Liver (tissue), 9 donors: ENCODE measurements around the gene EPHA5. TPM values are rescaled to one million over a fixed set of nuclear protein-coding genes. Genes with fewer than 3 reads are reported as not detected.

Experiments used
- DNase-seq: peaks from one replicate; pipeline ENCODE4 v3.0.0-alpha.2; 2017; ENCODE audit warnings: low spot score
- H3K27ac ChIP-seq, 2 donors: one replicate each; pipeline ENCODE4 v1.7.0; 2013; ENCODE audit warnings: inconsistent platforms in 2 of 2, low read length in 2 of 2, control low read depth in 1 of 2, low read depth in 1 of 2, mild to moderate bottlenecking in 1 of 2
- H3K27me3 ChIP-seq, 4 donors: one replicate each; pipeline versions ENCODE4 v1.6.1 to v1.7.0; 2013; ENCODE audit warnings: low read length in 3 of 4, inconsistent platforms in 1 of 4, mild to moderate bottlenecking in 1 of 4, moderate library complexity in 1 of 4; ENCODE audit not compliant: control insufficient read depth in 4 of 4, insufficient read depth in 4 of 4
- H3K36me3 ChIP-seq, 4 donors: one replicate each; pipeline versions ENCODE4 v1.6.1 to v1.7.0; 2013; ENCODE audit warnings: low read length in 3 of 4, mild to moderate bottlenecking in 3 of 4, low read depth in 1 of 4, moderate library complexity in 1 of 4; ENCODE audit not compliant: control insufficient read depth in 4 of 4, insufficient read depth in 3 of 4
- H3K4me1 ChIP-seq, 4 donors: one replicate each; pipeline versions ENCODE4 v1.6.1 to v1.7.0; 2013; ENCODE audit warnings: low read length in 3 of 4, mild to moderate bottlenecking in 3 of 4, moderate library complexity in 1 of 4; ENCODE audit not compliant: control insufficient read depth in 4 of 4, insufficient read depth in 4 of 4
- H3K4me3 ChIP-seq, 3 donors: one replicate each; pipeline versions ENCODE4 v1.6.1 to v1.7.0; 2013; ENCODE audit warnings: low read length in 3 of 3, control low read depth in 1 of 3, low read depth in 1 of 3, mild to moderate bottlenecking in 1 of 3
- H3K9ac ChIP-seq, 2 donors: one replicate each; pipeline ENCODE4 v1.7.0; 2013; ENCODE audit warnings: low read length in 2 of 2, mild to moderate bottlenecking in 2 of 2, moderate library complexity in 2 of 2, control low read depth in 1 of 2, low read depth in 1 of 2
- H3K9me3 ChIP-seq, 4 donors: one replicate each; pipeline versions ENCODE4 v1.6.1 to v1.7.0; 2013; ENCODE audit warnings: low read length in 3 of 4; ENCODE audit not compliant: control insufficient read depth in 4 of 4
- ATF3 ChIP-seq: IDR thresholded peaks from 2 replicates; pipeline ENCODE4 v1.6.1; 2016; ENCODE audit warnings: antibody characterized with exemption
- CTCF ChIP-seq: fragments of 150-350 bp; IDR thresholded peaks from 2 replicates; pipeline ENCODE4 v1.5.1; 2017; ENCODE audit warnings: improper control_type of control experiment, low read depth, low read length; ENCODE audit not compliant: missing input control
- EGR1 ChIP-seq, 2 donors: IDR thresholded peaks; 2 replicates each; pipeline ENCODE4 v1.6.1; 2016 to 2018; ENCODE audit warnings: antibody characterized with exemption in 2 of 2, low read depth in 2 of 2
- FOXA1 ChIP-seq: IDR thresholded peaks from 2 replicates; pipeline ENCODE4 v1.6.1; 2016; ENCODE audit warnings: antibody characterized with exemption
- FOXA2 ChIP-seq: IDR thresholded peaks from 2 replicates; pipeline ENCODE4 v1.6.1; 2016; ENCODE audit warnings: antibody characterized with exemption
- GABPA ChIP-seq, 2 donors: IDR thresholded peaks in 1 of 2; conservative IDR thresholded peaks in 1 of 2; 2 replicates each; pipeline ENCODE4 v1.6.1; 2016; ENCODE audit warnings: antibody characterized with exemption in 2 of 2, mild to moderate bottlenecking in 1 of 2, moderate library complexity in 1 of 2
- HNF4A ChIP-seq, 2 donors: conservative IDR thresholded peaks; 2 replicates each; pipeline ENCODE4 v1.6.1; 2016; ENCODE audit warnings: antibody characterized with exemption in 2 of 2, mild to moderate bottlenecking in 2 of 2
- HNF4G ChIP-seq: IDR thresholded peaks from 2 replicates; pipeline ENCODE4 v1.6.1; 2016; ENCODE audit warnings: antibody characterized with exemption
- JUND ChIP-seq, 2 donors: IDR thresholded peaks; 2 replicates each; pipeline ENCODE4 v1.6.1; 2016; ENCODE audit warnings: antibody characterized with exemption in 2 of 2
- MAX ChIP-seq: IDR thresholded peaks from 2 replicates; pipeline ENCODE4 v1.6.1; 2016; ENCODE audit warnings: antibody characterized with exemption
- NR2F2 ChIP-seq: IDR thresholded peaks from 2 replicates; pipeline ENCODE4 v1.6.1; 2016; ENCODE audit warnings: antibody characterized with exemption
- RAD21 ChIP-seq, 2 donors: IDR thresholded peaks; 2 replicates each; pipeline ENCODE4 v1.6.1; 2016; ENCODE audit warnings: antibody characterized with exemption in 2 of 2, mild to moderate bottlenecking in 2 of 2
- REST ChIP-seq: IDR thresholded peaks from 2 replicates; pipeline ENCODE4 v1.6.1; 2016; ENCODE audit warnings: antibody characterized with exemption, mild to moderate bottlenecking
- RXRA ChIP-seq, 2 donors: IDR thresholded peaks; 2 replicates each; pipeline ENCODE4 v1.6.1; 2017 to 2018; ENCODE audit warnings: antibody characterized with exemption in 2 of 2, mild to moderate bottlenecking in 1 of 2
- SP1 ChIP-seq: IDR thresholded peaks from 2 replicates; pipeline ENCODE4 v1.6.1; 2018; ENCODE audit warnings: antibody characterized with exemption, mild to moderate bottlenecking
- TAF1 ChIP-seq: conservative IDR thresholded peaks from 2 replicates; pipeline ENCODE4 v1.6.1; 2016; ENCODE audit warnings: antibody characterized with exemption, mild to moderate bottlenecking
- YY1 ChIP-seq: IDR thresholded peaks from 2 replicates; pipeline ENCODE4 v1.6.1; 2016; ENCODE audit warnings: antibody characterized with exemption, mild to moderate bottlenecking
- ZBTB33 ChIP-seq: IDR thresholded peaks from 2 replicates; pipeline ENCODE4 v1.6.1; 2016; ENCODE audit warnings: antibody characterized with exemption
- WGBS: extraction: QIAGEN DNeasy Blood & Tissue Kit; methylation state at CpG from one replicate; pipeline ENCODE4 v1.1.7; 2013; 5-methylcytosine and 5-hydroxymethylcytosine counted together
- polyA plus RNA-seq, 2 donors: library from polyadenylated mRNA; stranded (reverse) in 1 of 2; unstranded in 1 of 2; fragments of 200-250 nt in 1 of 2; fragments of >200 nt in 1 of 2; fragmentation: Nextera tagmentation in 1 of 2; extraction: Ambion mirVana in 1 of 2; gene quantifications; one replicate each; pipeline versions ENCODE4 v1.2.1 to v1.2.3, GENCODE V29; 2013 to 2015
- total RNA-seq, 2 donors: library from RNA; depleted of rRNA; stranded (reverse); fragments of >200 nt; gene quantifications; one replicate each; pipeline ENCODE4 v1.2.3, GENCODE V29; 2014
- donor health status: healthy.
- donor health status: healthy.
- donor health status: healthy.
- donor health status: healthy.
- donor health status: healthy.

EPHA5 gene
- total and polyA plus RNA-seq, 4 donors: not detected

GRCh38 chr4:65340382-65341109 is 329.7 kb downstream of the EPHA5 start:
- TF ChIP-seq HNF4G: no peak
- Histone ChIP-seq H3K4me3 (no peak overlapping the region), H3K4me1 (no peaks in the 10 kb centered on the region), H3K27ac (no peak overlapping the region), H3K27me3 (peaks cover 0 to 3% (median 0%) of the 10 kb centered on the region in 4 donors), H3K36me3 (no peaks in the 10 kb centered on the region), H3K9ac (no peak overlapping the region), H3K9me3 (no peaks in the 10 kb centered on the region)
- DNase-seq: no peak
- 63% methylated on average over 4 of the region's 4 CpGs for WGBS

GRCh38 chr4:65337371-65337770 is 332.9 kb downstream of the EPHA5 start:
- no peak overlapping the region for H3K27ac ChIP-seq
- no peak for DNase-seq
- TF ChIP-seq FOXA1 (no peak), YY1 (no peak), JUND (IDR thresholded peaks at IDR 0.05) (no peak), SP1 (no peak), RAD21 (IDR thresholded peaks at IDR 0.05) (no peak), GABPA (IDR thresholded peaks at IDR 0.05 in 1 of 2, conservative IDR thresholded peaks at IDR 0.05 in 1 of 2) (no peak), RXRA (IDR thresholded peaks at IDR 0.05) (no peak), CTCF (no peak), FOXA2 (no peak), HNF4A (conservative IDR thresholded peaks at IDR 0.05) (no peak), HNF4G (no peak), MAX (no peak), TAF1 (no peak), ZBTB33 (no peak), REST (no peak), NR2F2 (no peak), EGR1 (IDR thresholded peaks at IDR 0.05; ENCODE audit: low read depth in 2 of 2) (no peak), ATF3 (no peak)
- no peaks in the 10 kb centered on the region for H3K4me1 ChIP-seq
- H3K9me3 ChIP-seq: no peaks in the 10 kb centered on the region
- H3K4me3 ChIP-seq: no peak overlapping the region
- 61% methylated on average over 1 of the region's 1 CpG for WGBS
- no peak overlapping the region for H3K9ac ChIP-seq
- H3K36me3 ChIP-seq: no peaks in the 10 kb centered on the region
- H3K27me3 ChIP-seq: peaks cover 0 to 3% (median 0%) of the 10 kb centered on the region in 4 donors
